ENCODE measurements around the gene DIS3L. TPM values are rescaled to one million over a fixed set of nuclear protein-coding genes. Genes with fewer than 3 reads are reported as not detected.

The DIS3L gene
- total RNA-seq, 1 experiment from 2014 or later = 31.1 TPM

DNA sequence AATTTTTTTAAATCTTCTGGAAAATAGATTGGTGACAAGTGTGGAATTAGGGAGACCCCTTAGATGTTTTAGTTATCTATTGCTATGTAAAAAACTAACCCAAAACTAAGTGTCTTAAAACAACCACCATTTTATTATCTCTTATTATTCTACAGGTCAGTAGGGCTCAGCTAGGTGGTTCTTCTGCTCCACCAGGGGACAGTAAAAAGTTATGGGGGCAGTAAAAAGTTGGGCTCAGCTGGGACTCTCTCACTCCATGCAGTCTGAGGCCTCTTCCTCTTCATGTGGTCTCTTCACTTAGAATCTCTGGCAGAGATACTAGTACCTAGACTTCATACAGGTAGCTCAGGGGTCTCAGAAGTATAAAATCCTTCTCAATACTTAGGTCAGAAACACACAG lies 18.0 kb upstream of the DIS3L start:
- Histone ChIP-seq H3K4me3 (ENCODE audit: low read depth in 2 of 2, low read length in 2 of 2) (no peak overlapping the region), H3K9me3 (ENCODE audit: control insufficient read depth, insufficient read depth, low read depth, low read length) (no peaks in the 10 kb centered on the region), H3K4me1 (ENCODE audit: control insufficient read depth, insufficient read depth, low read length) (no peaks in the 10 kb centered on the region), H3K27me3 (ENCODE audit: control insufficient read depth, insufficient read depth, low read length) (no peaks in the 10 kb centered on the region; the same call in 1 of the 2 replicates), H3K27ac (ENCODE audit: low read length) (no peak overlapping the region), H3K36me3 (ENCODE audit: control insufficient read depth, insufficient read depth, low read length) (no peaks in the 10 kb centered on the region)
- CTCF ChIA-PET = no interaction called here
- TF ChIP-seq, protein P1, sequence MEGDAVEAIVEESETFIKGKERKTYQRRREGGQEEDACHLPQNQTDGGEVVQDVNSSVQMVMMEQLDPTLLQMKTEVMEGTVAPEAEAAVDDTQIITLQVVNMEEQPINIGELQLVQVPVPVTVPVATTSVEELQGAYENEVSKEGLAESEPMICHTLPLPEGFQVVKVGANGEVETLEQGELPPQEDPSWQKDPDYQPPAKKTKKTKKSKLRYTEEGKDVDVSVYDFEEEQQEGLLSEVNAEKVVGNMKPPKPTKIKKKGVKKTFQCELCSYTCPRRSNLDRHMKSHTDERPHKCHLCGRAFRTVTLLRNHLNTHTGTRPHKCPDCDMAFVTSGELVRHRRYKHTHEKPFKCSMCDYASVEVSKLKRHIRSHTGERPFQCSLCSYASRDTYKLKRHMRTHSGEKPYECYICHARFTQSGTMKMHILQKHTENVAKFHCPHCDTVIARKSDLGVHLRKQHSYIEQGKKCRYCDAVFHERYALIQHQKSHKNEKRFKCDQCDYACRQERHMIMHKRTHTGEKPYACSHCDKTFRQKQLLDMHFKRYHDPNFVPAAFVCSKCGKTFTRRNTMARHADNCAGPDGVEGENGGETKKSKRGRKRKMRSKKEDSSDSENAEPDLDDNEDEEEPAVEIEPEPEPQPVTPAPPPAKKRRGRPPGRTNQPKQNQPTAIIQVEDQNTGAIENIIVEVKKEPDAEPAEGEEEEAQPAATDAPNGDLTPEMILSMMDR (IDR thresholded peaks at IDR 0.05) = no peak
- TF ChIP-seq TCF7L2 (IDR thresholded peaks at IDR 0.05; ENCODE audit: low read depth, low read length) (no peak), POLR2AphosphoS5 (IDR thresholded peaks at IDR 0.05; ENCODE audit: low read depth, low read length) (no peak)
- TF ChIP-seq, protein P2, sequence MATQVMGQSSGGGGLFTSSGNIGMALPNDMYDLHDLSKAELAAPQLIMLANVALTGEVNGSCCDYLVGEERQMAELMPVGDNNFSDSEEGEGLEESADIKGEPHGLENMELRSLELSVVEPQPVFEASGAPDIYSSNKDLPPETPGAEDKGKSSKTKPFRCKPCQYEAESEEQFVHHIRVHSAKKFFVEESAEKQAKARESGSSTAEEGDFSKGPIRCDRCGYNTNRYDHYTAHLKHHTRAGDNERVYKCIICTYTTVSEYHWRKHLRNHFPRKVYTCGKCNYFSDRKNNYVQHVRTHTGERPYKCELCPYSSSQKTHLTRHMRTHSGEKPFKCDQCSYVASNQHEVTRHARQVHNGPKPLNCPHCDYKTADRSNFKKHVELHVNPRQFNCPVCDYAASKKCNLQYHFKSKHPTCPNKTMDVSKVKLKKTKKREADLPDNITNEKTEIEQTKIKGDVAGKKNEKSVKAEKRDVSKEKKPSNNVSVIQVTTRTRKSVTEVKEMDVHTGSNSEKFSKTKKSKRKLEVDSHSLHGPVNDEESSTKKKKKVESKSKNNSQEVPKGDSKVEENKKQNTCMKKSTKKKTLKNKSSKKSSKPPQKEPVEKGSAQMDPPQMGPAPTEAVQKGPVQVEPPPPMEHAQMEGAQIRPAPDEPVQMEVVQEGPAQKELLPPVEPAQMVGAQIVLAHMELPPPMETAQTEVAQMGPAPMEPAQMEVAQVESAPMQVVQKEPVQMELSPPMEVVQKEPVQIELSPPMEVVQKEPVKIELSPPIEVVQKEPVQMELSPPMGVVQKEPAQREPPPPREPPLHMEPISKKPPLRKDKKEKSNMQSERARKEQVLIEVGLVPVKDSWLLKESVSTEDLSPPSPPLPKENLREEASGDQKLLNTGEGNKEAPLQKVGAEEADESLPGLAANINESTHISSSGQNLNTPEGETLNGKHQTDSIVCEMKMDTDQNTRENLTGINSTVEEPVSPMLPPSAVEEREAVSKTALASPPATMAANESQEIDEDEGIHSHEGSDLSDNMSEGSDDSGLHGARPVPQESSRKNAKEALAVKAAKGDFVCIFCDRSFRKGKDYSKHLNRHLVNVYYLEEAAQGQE (IDR thresholded peaks at IDR 0.05; ENCODE audit: insufficient read depth in 1 of 2, low read depth in 2 of 2, low read length in 1 of 2) = no peak
- POLR2A ChIA-PET = no interaction called here
- in situ Hi-C loops (cut with HindIII; ENCODE audit: low pct_unique_long_range_greater_than_20kb, low sequenced_read_pairs) (no loop called here), intact Hi-C loops (cut with micrococcal nuclease; ENCODE audit: unreplicated experiment) (no loop called here)
- BruUV-seq (replicated peaks) = no TSS peak
- DNase-seq (ENCODE audit: low read depth, low spot score) = no peak
- no peak for ATAC-seq

DNA sequence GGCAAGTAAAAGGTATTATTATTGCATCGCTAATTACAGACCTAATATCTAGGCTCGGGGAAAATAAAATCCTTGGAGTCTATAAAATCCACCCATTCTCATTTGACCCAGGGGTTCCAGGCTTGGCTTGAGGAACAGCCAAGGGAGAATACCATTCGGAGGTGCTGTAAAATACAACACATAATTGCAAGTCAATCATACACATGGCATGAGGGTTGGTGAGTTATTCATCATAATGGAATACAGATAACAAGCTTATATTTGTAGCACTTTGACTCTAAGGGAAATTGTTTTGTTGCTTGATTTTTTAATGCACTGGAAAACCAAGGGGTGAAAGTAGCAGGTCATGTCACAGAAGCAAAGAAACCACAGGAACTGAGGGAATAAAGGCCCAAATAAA lies 16.8 kb upstream of the DIS3L start:
- Histone ChIP-seq H3K27me3 (ENCODE audit: control insufficient read depth, insufficient read depth, low read length) (no peaks in the 10 kb centered on the region; the same call in 1 of the 2 replicates), H3K27ac (ENCODE audit: low read length) (no peak overlapping the region), H3K4me1 (ENCODE audit: control insufficient read depth, insufficient read depth, low read length) (no peaks in the 10 kb centered on the region), H3K9me3 (ENCODE audit: control insufficient read depth, insufficient read depth, low read depth, low read length) (no peaks in the 10 kb centered on the region), H3K4me3 (ENCODE audit: low read depth in 2 of 2, low read length in 2 of 2) (no peak overlapping the region), H3K36me3 (ENCODE audit: control insufficient read depth, insufficient read depth, low read length) (no peaks in the 10 kb centered on the region)
- BruUV-seq (replicated peaks) = no TSS peak
- intact Hi-C loops (cut with micrococcal nuclease; ENCODE audit: unreplicated experiment) (no loop called here), in situ Hi-C loops (cut with HindIII; ENCODE audit: low pct_unique_long_range_greater_than_20kb, low sequenced_read_pairs) (no loop called here)
- DNase-seq (ENCODE audit: low read depth, low spot score) = no peak
- no peak for ATAC-seq
- ChIA-PET CTCF (no interaction called here), POLR2A (interaction anchor here (0.7 kb wide), 1 partner anchor 366 kb away, joined by 3 read pairs; no protein-coding TSS in a partner anchor)
- TF ChIP-seq, protein P2 (IDR thresholded peaks at IDR 0.05; ENCODE audit: insufficient read depth in 1 of 2, low read depth in 2 of 2, low read length in 1 of 2) = no peak
- no peak for TF ChIP-seq POLR2AphosphoS5 (IDR thresholded peaks at IDR 0.05; ENCODE audit: low read depth, low read length)
- TF ChIP-seq, protein P1 (IDR thresholded peaks at IDR 0.05) = no peak
- TF ChIP-seq SIN3A (IDR thresholded peaks at IDR 0.05; ENCODE audit: borderline replicate concordance, insufficient read depth, low read depth, low read length) = no peak
- no peak for TF ChIP-seq TCF7L2 (IDR thresholded peaks at IDR 0.05; ENCODE audit: low read depth, low read length)

Measured in Panc1 (cell line).